ENCODE results near the gene ADISSP. TPM values are rescaled to one million over a fixed set of nuclear protein-coding genes. Genes with fewer than 3 reads are reported as not detected.

ADISSP gene
- total and polyA plus RNA-seq, 4 donors: 8.6 to 53.7 (median 35.1) TPM

- 4 to 7% methylated on average over 20 of the region's 20 CpGs for WGBS, 2 donors
Measured at GRCh38 chr20:3811467-3812258, 44.1 kb upstream of the ADISSP start.

GRCh38 chr20:3808544-3808943, 41.0 kb upstream of the ADISSP start:
- H3K27ac ChIP-seq (ENCODE audit: low read depth in 1 of 2, low read length in 1 of 2): peak overlapping the region; percentile 87 to 96
- H3K9me3 ChIP-seq (ENCODE audit: control insufficient read depth in 4 of 4, insufficient read depth in 3 of 4, low read length in 3 of 4): no peaks in the 10 kb centered on the region
- no peak for ATAC-seq (ENCODE audit: insufficient read depth, low FRiP score)
- DNase-seq: no peak
- no peak for TF ChIP-seq CTCF (IDR thresholded peaks at IDR 0.05; ENCODE audit: control extremely low read depth, extremely low read depth)
- no peak overlapping the region for H3K4me3 ChIP-seq
- no peaks in the 10 kb centered on the region for H3K27me3 ChIP-seq (ENCODE audit: control insufficient read depth in 3 of 3, insufficient read depth in 3 of 3, low read length in 2 of 3)
- H3K36me3 ChIP-seq (ENCODE audit: control insufficient read depth in 4 of 4, insufficient read depth in 4 of 4, low read length in 4 of 4): peaks cover 0 to 24% (median 13%) of the 10 kb centered on the region in 4 donors
- peaks cover 9 to 62% (median 29%) of the 10 kb centered on the region in 5 donors for H3K4me1 ChIP-seq (ENCODE audit: control insufficient read depth in 5 of 5, insufficient read depth in 5 of 5, low read length in 5 of 5)
- WGBS, 2 donors: 75 to 86% methylated on average over 3 of the region's 3 CpGs
- peak overlapping the region in 1 of 2 donors; percentile 53 for H3K9ac ChIP-seq (ENCODE audit: insufficient read depth in 1 of 2, low read length in 2 of 2)

More at GRCh38 chr20:3811467-3812258, 44.1 kb upstream of the ADISSP start:
- DNase-seq (peak; percentile 99 to 100 (median 99)), ATAC-seq (ENCODE audit: insufficient read depth, low FRiP score) (peak; percentile 76)
- no peaks in the 10 kb centered on the region for H3K27me3 ChIP-seq (ENCODE audit: control insufficient read depth in 3 of 3, insufficient read depth in 3 of 3, low read length in 2 of 3)
- peak overlapping the region in 1 of 2 donors; percentile 97 for H3K9ac ChIP-seq (ENCODE audit: insufficient read depth in 1 of 2, low read length in 2 of 2)
- H3K27ac ChIP-seq (ENCODE audit: low read depth in 1 of 2, low read length in 1 of 2): peak overlapping the region; percentile 82 to 94
- TF ChIP-seq CTCF (IDR thresholded peaks at IDR 0.05; ENCODE audit: control extremely low read depth, extremely low read depth): no peak
- peak overlapping the region; percentile 37 for H3K4me3 ChIP-seq
- H3K36me3 ChIP-seq (ENCODE audit: control insufficient read depth in 4 of 4, insufficient read depth in 4 of 4, low read length in 4 of 4): no peaks in the 10 kb centered on the region
- H3K9me3 ChIP-seq (ENCODE audit: control insufficient read depth in 4 of 4, insufficient read depth in 3 of 4, low read length in 3 of 4): no peaks in the 10 kb centered on the region
- H3K4me1 ChIP-seq (ENCODE audit: control insufficient read depth in 5 of 5, insufficient read depth in 5 of 5, low read length in 5 of 5): peaks cover 9 to 57% (median 25%) of the 10 kb centered on the region in 5 donors

- TF ChIP-seq CTCF (IDR thresholded peaks at IDR 0.05; ENCODE audit: control extremely low read depth, extremely low read depth): no peak
Measured at GRCh38 chr20:3804781-3805180, 37.2 kb upstream of the ADISSP start.

More at GRCh38 chr20:3804781-3805180, 37.2 kb upstream of the ADISSP start:
- Histone ChIP-seq H3K36me3 (ENCODE audit: control insufficient read depth in 4 of 4, insufficient read depth in 4 of 4, low read length in 4 of 4) (peaks cover 0 to 48% (median 34%) of the 10 kb centered on the region in 4 donors), H3K4me1 (ENCODE audit: control insufficient read depth in 5 of 5, insufficient read depth in 5 of 5, low read length in 5 of 5) (peaks cover 4 to 43% (median 25%) of the 10 kb centered on the region in 5 donors), H3K9me3 (ENCODE audit: control insufficient read depth in 4 of 4, insufficient read depth in 3 of 4, low read length in 3 of 4) (no peaks in the 10 kb centered on the region), H3K4me3 (no peak overlapping the region), H3K27me3 (ENCODE audit: control insufficient read depth in 3 of 3, insufficient read depth in 3 of 3, low read length in 2 of 3) (no peaks in the 10 kb centered on the region), H3K27ac (ENCODE audit: low read depth in 1 of 2, low read length in 1 of 2) (peak overlapping the region in 1 of 2 donors; percentile 76), H3K9ac (ENCODE audit: insufficient read depth in 1 of 2, low read length in 2 of 2) (no peak overlapping the region)
- 91 to 92% methylated on average over 11 of the region's 11 CpGs for WGBS, 2 donors
- ATAC-seq (ENCODE audit: insufficient read depth, low FRiP score): no peak
- DNase-seq: no peak
